HG02571 (cell line): ENCODE measurements around the gene SLC34A1.
"Not testable (repeated sequence)": the region's sequence is repeated elsewhere in the genome, so short reads cannot be mapped to it uniquely, and the experiment has no call there.

ENCODE experiments used
- ATAC-seq: cut with Tn5 transposase; IDR thresholded peaks from one replicate; pipeline ENCODE4 v1.9.1; 2021; ENCODE audit warnings: mild to moderate bottlenecking, moderate library complexity; ENCODE audit not compliant: unreplicated experiment

The SLC34A1 gene

GRCh38 chr5:177405312-177405711 is 21.1 kb downstream of the SLC34A1 start:
- no peak for ATAC-seq

GRCh38 chr5:177405805-177406204 is 21.6 kb downstream of the SLC34A1 start:
- ATAC-seq: no peak

DNA sequence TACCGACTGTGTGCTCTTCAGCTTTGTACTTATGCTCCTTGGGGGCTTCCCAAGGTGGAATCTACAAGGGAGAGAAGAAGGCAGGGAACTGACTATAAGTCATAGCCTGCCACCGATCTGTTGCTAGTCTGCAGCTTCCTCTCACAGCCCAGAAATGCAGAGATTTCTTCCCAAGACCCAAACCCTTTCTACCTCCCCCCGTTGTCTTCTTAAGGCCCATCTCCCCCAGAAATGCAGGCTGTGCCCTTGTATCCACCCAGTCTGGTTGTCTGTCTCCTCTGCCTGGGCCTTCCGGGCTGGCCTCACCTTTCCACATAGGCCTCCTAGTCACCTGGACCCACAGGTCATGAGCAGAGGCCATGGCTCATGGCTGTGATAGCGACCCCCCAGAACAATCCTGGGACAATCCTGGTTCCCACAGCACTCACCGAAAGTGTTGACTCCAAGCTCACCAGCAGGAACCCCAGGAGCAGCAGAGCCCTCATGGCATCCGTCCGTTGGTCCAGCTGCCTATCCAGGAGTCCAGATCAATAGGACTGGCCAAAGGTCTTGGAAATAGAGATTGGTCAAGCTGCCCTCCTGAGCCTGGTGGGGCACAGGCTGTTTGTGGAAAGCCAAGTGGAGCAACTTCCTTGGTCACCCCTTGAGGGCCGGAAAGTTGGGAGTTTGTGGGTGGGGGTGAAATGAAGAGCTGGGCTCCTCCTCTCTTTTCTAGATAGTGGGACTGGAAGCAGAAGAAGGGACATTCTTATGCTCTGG is 25.0 kb downstream of the SLC34A1 start, which contains the start of gene F12:
Gene F12, minus strand, starts transcription at position 522 of the 759 bp plus-strand sequence. Its CDS starts 37 bp downstream, at position 485.
- no peak for ATAC-seq

- ATAC-seq: no peak
Observed at GRCh38 chr5:177410575-177410974, 26.3 kb downstream of the SLC34A1 start.

DNA sequence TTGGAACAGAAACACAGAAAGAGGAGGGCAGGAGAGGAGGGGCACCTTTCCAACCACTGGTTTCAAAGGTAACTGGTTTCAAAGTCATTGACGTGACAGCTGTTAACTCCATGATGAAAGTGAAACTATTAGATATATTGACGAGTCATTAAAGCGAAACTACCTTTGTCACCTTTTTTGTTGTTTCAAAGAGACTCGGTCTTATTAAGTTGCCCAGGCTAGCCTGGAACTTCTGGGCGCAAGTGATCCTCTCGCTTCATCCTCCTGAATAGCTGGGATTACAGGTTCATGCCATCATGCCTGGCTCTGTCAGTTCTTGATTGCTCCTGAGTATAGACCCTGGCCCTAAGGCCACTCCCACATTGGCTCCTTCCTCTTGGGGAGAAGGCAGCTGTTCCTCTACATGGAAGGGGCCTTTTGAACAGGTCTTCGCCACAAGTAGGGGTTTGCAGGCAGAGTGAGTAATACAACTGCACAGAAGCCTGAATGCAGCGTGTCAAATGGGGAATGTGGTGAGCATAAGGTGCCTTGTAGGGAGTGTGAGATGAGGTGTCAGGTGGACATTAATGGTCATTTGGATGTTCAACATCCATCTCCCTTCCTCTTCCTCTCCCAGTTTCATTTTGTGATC is 28.5 kb downstream of the SLC34A1 start:
- peak; percentile 61 for ATAC-seq

DNA sequence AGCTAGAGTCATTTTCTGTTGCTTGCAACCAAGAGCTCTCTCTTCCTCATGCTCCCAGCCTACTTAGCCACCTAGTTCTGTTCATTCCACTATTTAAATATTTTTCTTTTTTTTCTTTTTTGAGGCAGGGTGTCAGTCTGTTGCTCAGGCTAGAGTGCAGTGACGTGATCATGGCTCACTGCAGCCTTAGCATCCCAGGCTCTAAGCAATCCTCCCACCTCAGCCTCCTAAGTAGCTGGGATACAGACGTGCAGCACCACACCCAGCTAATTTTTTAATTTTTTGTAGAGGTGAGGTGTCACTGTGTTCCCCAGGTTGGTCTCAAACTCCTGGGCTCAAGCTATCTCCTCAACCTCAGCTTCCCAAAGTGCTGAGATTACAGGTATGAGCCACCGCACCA is 30.2 kb downstream of the SLC34A1 start:
- no peak for ATAC-seq

GRCh38 chr5:177417081-177417480 is 32.8 kb downstream of the SLC34A1 start:
- not testable (repeated sequence) for ATAC-seq

DNA sequence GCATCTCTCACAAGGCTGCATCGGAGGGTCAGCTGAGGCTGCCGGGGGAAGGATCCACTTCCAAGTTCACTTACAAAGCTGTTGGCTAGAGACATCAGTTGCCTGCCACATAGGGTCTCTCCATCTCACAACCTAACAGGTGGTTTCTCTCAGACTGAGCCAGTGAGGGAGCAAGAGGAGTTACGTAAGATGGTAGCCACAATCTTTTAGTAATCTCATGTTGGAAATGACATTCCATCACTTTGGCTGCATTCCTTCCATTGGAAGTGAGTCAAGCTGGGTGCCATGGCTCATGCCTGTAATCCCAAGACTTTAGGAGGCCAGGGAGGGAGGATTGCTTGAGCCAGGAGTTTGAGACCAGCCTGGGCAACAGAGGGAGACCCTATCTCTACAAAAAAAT is 34.8 kb downstream of the SLC34A1 start:
- no peak for ATAC-seq

GRCh38 chr5:177420472-177420871 is 36.2 kb downstream of the SLC34A1 start:
- not testable (repeated sequence) for ATAC-seq

DNA sequence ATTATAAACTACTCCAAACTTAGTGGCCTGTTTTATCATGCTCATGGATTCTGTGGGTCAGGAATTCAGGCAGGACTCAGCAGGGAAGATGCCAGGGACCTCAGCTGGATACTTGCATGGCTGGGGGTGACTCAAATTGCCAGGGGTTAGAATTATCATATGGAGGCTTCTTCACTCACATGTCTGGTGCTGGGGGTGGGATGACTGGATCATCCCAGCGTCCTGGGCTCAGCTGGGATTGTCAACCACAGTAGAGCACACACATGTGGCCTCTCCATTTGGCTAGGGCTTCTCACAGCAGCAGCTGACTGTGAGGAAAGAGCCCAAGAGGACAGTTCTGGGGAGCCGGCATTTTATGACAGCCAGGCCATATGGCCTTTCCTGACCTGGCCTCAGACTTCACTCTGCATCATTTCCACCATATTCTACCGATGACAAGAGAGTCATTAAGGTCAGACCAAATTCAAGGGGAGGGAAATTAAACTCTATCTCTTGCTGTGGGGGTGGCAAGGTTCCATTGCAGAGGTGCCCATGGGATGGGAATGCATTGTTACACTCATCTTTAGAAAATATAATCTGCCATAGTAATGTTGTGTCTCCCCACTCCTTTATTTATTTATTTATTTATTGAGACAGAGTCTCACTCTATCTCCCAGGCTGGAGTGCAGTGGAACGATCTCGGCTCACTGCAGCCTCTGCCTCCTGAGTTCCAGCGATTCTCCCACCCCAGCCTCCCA is 37.0 kb downstream of the SLC34A1 start:
- ATAC-seq: no peak

GRCh38 chr5:177423671-177424070 is 39.4 kb downstream of the SLC34A1 start:
- ATAC-seq: no peak

- ATAC-seq: no peak
Observed at GRCh38 chr5:177425196-177425800, 41.1 kb downstream of the SLC34A1 start.

GRCh38 chr5:177425801-177426565 is 41.7 kb downstream of the SLC34A1 start:
- peak; percentile 80 for ATAC-seq

DNA sequence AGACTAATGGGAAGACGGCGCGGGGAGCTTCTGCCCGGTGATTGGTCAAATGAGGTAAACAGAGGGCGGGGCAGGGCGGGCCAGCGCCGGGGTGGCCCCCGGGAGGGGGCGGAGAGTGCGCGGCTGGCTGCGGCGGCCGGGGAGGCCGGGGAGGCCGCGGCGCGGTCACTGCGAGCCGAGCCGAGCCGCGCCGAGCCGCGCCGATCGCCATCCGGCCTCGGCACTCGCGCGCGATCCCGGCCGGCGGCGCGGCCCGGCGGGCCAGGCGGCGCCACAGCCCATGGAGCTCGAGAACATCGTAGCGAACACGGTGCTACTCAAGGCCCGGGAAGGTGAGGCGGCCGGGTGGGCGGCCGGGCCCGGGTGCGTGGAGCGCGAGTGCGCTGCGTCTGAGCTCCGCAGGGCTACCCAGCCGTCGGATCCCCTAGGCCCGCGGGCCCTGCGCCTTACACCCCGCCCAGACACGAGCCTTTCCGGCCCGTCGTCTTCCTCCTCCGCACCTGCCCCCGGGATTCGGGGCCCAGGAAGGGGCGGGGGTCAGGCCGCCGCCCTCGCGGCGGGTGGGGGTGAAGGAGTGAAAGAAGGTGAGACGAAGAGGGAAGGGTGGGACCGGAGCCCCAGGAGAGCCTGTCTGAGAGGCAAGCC is 42.5 kb downstream of the SLC34A1 start, which contains the start of gene GRK6:
Gene GRK6, plus strand, starts transcription at position 111 of the 645 bp plus-strand sequence. Its CDS starts 170 bp downstream, at position 281.
- peak; percentile 4 for ATAC-seq

- ATAC-seq: no peak
Observed at GRCh38 chr5:177427211-177427822, 43.1 kb downstream of the SLC34A1 start.

- ATAC-seq: no peak
Observed at GRCh38 chr5:177427919-177428573, 43.8 kb downstream of the SLC34A1 start.

- no peak for ATAC-seq
Observed at GRCh38 chr5:177428574-177429217, 44.5 kb downstream of the SLC34A1 start.

DNA sequence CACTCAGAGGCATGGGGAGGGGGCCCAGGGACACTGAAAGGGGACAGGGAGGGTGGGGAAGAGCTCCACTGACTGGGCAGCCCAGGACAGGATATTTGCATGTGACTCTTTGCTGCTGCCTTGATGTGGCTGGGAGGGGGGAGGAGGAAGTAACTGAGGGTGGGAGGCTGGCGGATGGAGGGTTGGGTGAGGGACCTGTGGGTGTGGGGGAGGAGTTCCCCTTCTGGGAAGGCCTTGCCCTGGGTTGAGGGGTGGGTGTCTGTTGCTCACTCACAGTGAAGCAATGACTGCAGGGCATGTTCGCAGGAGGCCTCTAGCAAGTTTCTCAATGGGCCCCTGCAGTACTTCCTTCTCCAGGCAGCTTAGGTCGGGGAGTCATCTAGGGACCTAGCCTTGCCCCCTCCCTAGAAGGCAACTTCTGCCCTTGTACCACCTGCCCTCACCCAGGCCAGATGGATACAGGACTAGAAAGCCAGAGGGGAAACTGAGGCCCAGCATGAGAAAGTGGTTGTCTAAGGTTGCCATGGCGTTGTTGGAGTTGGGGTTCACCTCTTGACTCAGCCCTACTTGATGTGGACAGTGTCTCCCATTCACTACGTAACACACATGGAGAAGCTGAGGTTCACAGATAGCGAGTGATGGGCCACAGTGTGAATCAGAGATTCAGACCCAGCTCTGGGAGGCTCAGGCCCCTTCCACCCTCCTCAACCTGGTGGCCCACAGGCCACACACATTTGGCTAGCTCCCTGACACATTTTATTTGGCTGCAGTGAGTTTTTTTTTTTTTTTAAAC is 45.2 kb downstream of the SLC34A1 start:
- ATAC-seq: no peak
